ENCODE results near the gene FARSA. TPM values are rescaled to one million over a fixed set of nuclear protein-coding genes. Genes with fewer than 3 reads are reported as not detected.

Gene FARSA
- total RNA-seq, 6 experiments from 2014 or later = 22.9 to 46.2 (median 29.0) TPM

GRCh38 chr19:12946731-12947496, 13.4 kb upstream of the FARSA start:
- TF ChIP-seq POLR2A (IDR thresholded peaks at IDR 0.05) (no peak), CTCF (IDR thresholded peaks at IDR 0.05) (no peak)
- Histone ChIP-seq H3K27ac (peak overlapping the region in 1 of 3 donors; percentile 93), H3K27me3 (no peaks in the 10 kb centered on the region), H3K36me3 (peaks cover 0 to 66% (median 42%) of the 10 kb centered on the region in 4 donors), H3K4me3 (peak overlapping the region; percentile 75 to 92 (median 90)), H3K9me3 (no peaks in the 10 kb centered on the region), H3K4me1 (peaks cover 0 to 20% (median 6%) of the 10 kb centered on the region in 4 donors)
- intact Hi-C loops (cut with DNase I) = no loop called here
- WGBS (ENCODE audit: insufficient coverage, low coverage, low lambda C conversion rate, missing lambda C conversion rate) = 53% methylated on average over 12 of the region's 14 CpGs
- no peak for DNase-seq
- ATAC-seq = no peak

- WGBS (ENCODE audit: insufficient coverage, low coverage, low lambda C conversion rate, missing lambda C conversion rate) = 0% methylated on average over 15 of the region's 40 CpGs
- TF ChIP-seq CTCF (IDR thresholded peaks at IDR 0.05) (no peak), POLR2A (IDR thresholded peaks at IDR 0.05) (no peak)
- Histone ChIP-seq H3K4me1 (peaks cover 0 to 26% (median 6%) of the 10 kb centered on the region in 4 donors), H3K27ac (peak overlapping the region; percentile 65 to 93 (median 75)), H3K36me3 (peaks cover 0 to 70% (median 46%) of the 10 kb centered on the region in 4 donors), H3K9me3 (no peaks in the 10 kb centered on the region), H3K27me3 (no peaks in the 10 kb centered on the region), H3K4me3 (peak overlapping the region; percentile 75 to 92 (median 90))
- ATAC-seq (peak; percentile 65 to 85 (median 77)), DNase-seq (peak; percentile 74 to 80 (median 79))
- intact Hi-C loops (cut with DNase I) = no loop called here
Observed at GRCh38 chr19:12946092-12946721, 12.7 kb upstream of the FARSA start.

GRCh38 chr19:12945479-12946091, 12.1 kb upstream of the FARSA start, which contains the start of gene RAD23A:
Gene RAD23A (plus strand): TSS chr19:12945862. CDS start chr19:12945949, 87 bp downstream.
- H3K27ac ChIP-seq = peak within 1 kb of the TSS; percentile 65 to 93 (median 75)
- peak within 1 kb of the TSS; percentile 75 to 92 (median 90) for H3K4me3 ChIP-seq
- peaks cover under 1 to 73% (median 49%) of the 10 kb centered on the region in 4 donors for H3K36me3 ChIP-seq
- H3K4me1 ChIP-seq = peaks cover 0 to 32% (median 9%) of the 10 kb centered on the region in 4 donors
- 0% methylated on average over 7 of the region's 62 CpGs for WGBS (ENCODE audit: insufficient coverage, low coverage, low lambda C conversion rate, missing lambda C conversion rate)
- intact Hi-C loops (cut with DNase I) = no loop called here
- no peaks in the 10 kb centered on the region for H3K27me3 ChIP-seq
- TF ChIP-seq CTCF (IDR thresholded peaks at IDR 0.05) = no peak
- TF ChIP-seq POLR2A (IDR thresholded peaks at IDR 0.05) = peak; percentile 86
- ATAC-seq (peak; percentile 83 to 94 (median 88)), DNase-seq (peak; percentile 98 to 99 (median 98))
- H3K9me3 ChIP-seq = no peaks in the 10 kb centered on the region

- 60% methylated on average over 1 of the region's 2 CpGs for WGBS (ENCODE audit: insufficient coverage, low coverage, low lambda C conversion rate, missing lambda C conversion rate)
- intact Hi-C loops (cut with DNase I) = no loop called here
- no peak for DNase-seq
- Histone ChIP-seq H3K4me1 (peaks cover 0 to 45% (median 15%) of the 10 kb centered on the region in 4 donors), H3K27me3 (no peaks in the 10 kb centered on the region), H3K4me3 (no peak overlapping the region), H3K36me3 (peaks cover 7 to 73% (median 48%) of the 10 kb centered on the region in 4 donors), H3K9me3 (no peaks in the 10 kb centered on the region), H3K27ac (no peak overlapping the region)
- no peak for ATAC-seq
- TF ChIP-seq POLR2A (IDR thresholded peaks at IDR 0.05) = no peak
- no peak for TF ChIP-seq CTCF (IDR thresholded peaks at IDR 0.05)
Observed at GRCh38 chr19:12944104-12944674, 10.7 kb upstream of the FARSA start.
